ENCODE data around the gene DIS3L.

DIS3L gene

DNA sequence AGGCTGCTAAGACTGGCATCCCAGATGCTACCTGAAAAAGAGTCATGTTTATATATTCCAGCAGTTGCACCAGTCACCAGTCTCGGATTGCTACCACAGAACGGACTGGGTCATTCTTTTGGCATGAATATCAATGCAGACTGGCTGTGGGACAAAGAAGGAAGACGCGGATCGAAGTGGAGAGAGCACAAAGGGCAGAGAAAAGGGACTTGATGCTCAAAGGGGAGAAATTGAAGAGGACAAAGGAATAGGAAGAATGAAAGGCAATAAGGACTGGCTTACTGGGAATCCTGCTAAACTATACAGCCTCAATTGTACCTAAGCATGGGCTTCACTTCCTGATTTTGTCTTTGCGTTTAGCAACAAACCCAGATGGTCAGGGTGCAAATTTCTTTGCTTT lies 15.3 kb upstream of the DIS3L start:
- no peak overlapping the region for H3K27ac ChIP-seq
- ChIA-PET POLR2A (ENCODE audit: low non-redundant PET) (no interaction called here), CTCF (no interaction called here)
- TF ChIP-seq, protein P1, sequence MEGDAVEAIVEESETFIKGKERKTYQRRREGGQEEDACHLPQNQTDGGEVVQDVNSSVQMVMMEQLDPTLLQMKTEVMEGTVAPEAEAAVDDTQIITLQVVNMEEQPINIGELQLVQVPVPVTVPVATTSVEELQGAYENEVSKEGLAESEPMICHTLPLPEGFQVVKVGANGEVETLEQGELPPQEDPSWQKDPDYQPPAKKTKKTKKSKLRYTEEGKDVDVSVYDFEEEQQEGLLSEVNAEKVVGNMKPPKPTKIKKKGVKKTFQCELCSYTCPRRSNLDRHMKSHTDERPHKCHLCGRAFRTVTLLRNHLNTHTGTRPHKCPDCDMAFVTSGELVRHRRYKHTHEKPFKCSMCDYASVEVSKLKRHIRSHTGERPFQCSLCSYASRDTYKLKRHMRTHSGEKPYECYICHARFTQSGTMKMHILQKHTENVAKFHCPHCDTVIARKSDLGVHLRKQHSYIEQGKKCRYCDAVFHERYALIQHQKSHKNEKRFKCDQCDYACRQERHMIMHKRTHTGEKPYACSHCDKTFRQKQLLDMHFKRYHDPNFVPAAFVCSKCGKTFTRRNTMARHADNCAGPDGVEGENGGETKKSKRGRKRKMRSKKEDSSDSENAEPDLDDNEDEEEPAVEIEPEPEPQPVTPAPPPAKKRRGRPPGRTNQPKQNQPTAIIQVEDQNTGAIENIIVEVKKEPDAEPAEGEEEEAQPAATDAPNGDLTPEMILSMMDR (conservative IDR thresholded peaks at IDR 0.05; ENCODE audit: low read depth), result no peak
- DNase-seq (ENCODE audit: low spot score), result no peak

DNA sequence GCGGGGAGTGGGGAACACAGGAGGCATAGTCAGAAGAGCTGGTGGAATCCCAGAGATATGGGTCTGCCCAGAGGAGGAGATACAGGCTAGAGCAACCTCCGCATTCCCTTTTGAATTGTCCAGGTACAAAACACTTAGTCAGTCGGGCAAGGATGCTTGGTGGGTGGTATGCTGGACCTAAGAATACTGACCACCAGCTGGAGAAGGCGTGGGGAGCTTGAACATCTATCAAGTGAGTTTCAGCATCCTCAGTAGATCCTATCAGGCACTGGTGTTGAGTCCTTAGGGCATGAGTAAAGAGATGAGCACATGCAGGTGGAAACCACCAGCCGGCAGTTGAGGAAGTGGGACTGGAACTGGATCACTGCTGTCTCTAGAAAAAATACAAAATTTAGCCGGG lies 14.7 kb upstream of the DIS3L start:
- ChIA-PET CTCF (interaction anchor here (0.6 kb wide), 1 partner anchor 31 kb away, joined by 3 read pairs; no protein-coding TSS in a partner anchor), POLR2A (ENCODE audit: low non-redundant PET) (no interaction called here)
- no peak for DNase-seq (ENCODE audit: low spot score)
- TF ChIP-seq, protein P1 (conservative IDR thresholded peaks at IDR 0.05; ENCODE audit: low read depth), result no peak
- no peak overlapping the region for H3K27ac ChIP-seq

DNA sequence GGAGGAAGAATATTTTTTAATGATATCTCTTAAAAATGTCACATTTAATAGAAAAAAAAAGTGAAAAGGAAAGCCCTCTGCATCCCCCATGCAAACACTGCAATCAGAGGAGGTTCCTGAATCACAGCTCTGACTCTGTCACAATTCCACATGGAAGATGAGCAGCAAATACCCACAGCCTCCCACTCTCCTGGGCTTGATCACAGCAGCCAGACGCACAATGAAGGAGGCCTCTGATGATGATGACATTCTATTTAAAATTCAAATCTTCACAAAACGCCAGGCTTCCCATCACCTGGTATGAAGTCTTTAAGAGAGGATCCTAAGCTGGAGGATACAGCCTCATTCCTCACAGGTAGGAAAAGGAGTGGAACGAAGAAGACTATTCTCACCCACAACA lies 9.1 kb upstream of the DIS3L start:
- H3K27ac ChIP-seq, result no peak overlapping the region
- POLR2A ChIA-PET (ENCODE audit: low non-redundant PET), result no interaction called here
- DNase-seq (ENCODE audit: low spot score), result no peak

DNA sequence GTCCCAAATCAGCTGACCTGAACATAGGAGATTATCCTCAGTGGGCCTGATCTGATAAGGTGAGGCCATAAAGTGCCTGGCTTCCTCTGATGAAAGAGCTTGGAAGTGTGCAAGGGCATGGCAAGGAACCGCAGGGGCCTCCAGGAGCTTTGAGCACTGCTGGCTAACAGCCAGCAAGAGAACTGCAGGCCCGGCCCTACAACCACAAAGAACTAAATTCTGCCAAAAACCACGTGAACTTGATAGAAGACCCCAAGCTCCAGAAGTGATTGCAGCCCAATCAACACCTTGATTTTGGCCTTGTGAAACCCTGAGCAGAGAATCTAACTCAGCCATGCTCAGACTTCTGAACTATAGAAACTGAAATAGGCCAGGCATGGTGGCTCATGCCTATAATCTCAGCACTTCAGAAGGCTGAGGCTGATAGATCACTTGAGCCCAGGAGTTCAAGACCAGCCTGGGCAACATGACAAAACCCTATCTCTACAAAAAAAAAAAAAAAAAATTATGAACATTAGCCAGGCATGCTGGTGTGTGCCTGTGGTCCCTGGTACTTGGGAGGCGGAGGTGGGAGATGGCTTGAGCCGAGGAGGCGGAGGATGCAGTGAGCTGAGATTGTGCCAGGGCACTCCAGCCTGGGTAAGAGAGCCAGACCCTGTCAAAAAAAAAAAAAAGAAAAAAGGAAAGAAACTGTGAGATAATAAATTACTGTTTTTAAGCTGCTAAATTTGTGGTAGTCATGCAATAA lies 7.7 kb upstream of the DIS3L start:
- TF ChIP-seq, protein P1 (conservative IDR thresholded peaks at IDR 0.05; ENCODE audit: low read depth), result no peak
- no peak overlapping the region for H3K27ac ChIP-seq
- DNase-seq (ENCODE audit: low spot score), result no peak
- POLR2A ChIA-PET (ENCODE audit: low non-redundant PET), result no interaction called here
- CTCF ChIA-PET, result interaction anchor here (0.5 to 1.1 kb wide), 2 partner anchors 33 to 190 kb away, joined by 3 to 5 read pairs; no protein-coding TSS in a partner anchor

More for the DNA sequence above, 9.1 kb upstream of the DIS3L start:
- CTCF ChIA-PET, result no interaction called here
- TF ChIP-seq, protein P1 (conservative IDR thresholded peaks at IDR 0.05; ENCODE audit: low read depth), result no peak

DNA sequence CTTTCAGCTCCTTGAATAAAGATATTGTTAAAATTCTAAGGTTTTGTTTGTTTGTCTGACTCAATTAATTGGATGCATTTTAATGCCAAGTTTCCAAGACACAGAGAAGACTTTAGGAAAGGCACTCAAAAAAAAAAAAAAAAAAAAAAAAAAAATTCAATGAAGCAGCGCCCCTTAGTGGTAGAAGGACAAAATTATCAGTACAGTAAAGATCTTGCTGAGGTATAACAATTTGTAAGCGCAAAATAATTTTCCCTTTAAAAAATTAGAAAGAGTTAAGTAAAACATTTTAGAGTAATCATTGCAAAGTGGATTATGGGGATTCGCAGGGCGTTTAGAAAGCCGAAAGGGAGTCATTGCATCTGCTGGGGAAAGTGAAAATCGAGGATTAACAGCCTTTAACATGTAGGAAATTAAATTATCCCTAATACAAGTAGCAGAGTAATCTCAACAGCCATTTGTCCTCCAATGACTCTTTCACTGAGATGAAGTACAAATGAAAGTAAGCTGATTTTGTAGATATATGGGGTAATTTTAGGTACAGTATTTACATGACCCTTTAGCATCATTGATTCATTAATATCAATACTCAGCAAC lies 5.8 kb upstream of the DIS3L start:
- peak; percentile 26 for DNase-seq (ENCODE audit: low spot score)
- no peak overlapping the region for H3K27ac ChIP-seq
- CTCF ChIA-PET, result interaction anchor here (0.5 to 0.7 kb wide), 5 partner anchors 56 to 320 kb away, joined by 3 to 5 read pairs (median 4); no protein-coding TSS in a partner anchor
- TF ChIP-seq, protein P1 (conservative IDR thresholded peaks at IDR 0.05; ENCODE audit: low read depth), result peak; percentile 80
- POLR2A ChIA-PET (ENCODE audit: low non-redundant PET), result no interaction called here

DNA sequence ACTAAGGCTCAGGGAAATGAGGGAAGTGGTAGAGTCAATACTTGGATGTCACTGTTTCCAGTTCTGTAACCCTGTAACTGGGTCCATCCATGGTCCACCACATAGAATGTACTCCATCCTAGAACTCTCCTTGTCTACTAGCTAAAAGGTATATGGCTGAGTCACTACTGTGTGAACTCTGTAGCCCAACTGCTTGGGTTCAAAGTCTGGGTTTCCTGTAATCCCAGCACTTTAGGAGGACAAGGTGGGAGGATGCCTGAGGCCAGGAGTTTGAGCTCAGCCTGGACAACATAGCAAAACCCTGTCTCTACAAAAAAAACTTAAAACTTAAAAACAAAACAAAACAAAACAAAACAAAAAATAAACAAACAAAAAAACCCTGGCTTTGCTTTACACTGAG lies 5.3 kb upstream of the DIS3L start:
- H3K27ac ChIP-seq, result no peak overlapping the region
- ChIA-PET CTCF (interaction anchor here (0.6 to 0.7 kb wide), 2 partner anchors 105 to 153 kb away, joined by 3 to 4 read pairs; no protein-coding TSS in a partner anchor), POLR2A (ENCODE audit: low non-redundant PET) (no interaction called here)
- no peak for DNase-seq (ENCODE audit: low spot score)
- TF ChIP-seq, protein P1 (conservative IDR thresholded peaks at IDR 0.05; ENCODE audit: low read depth), result no peak
